OCI-LY1 (cell line): ENCODE data around the gene CCL27.

Experiments used
- CTCF ChIP-seq: fragments of 200-600 bp; sonication (generic), shearing (Covaris generic); IDR thresholded peaks from 2 replicates; pipeline ENCODE4 v1.5.1; 2017; ENCODE audit warnings: mild to moderate bottlenecking, antibody characterized with exemption, low read length, moderate library complexity, mixed read lengths
- EZH2 ChIP-seq: fragments of 200-600 bp; sonication (generic), shearing (Covaris generic); IDR thresholded peaks from 2 replicates; pipeline ENCODE4 v1.8.0; 2017; ENCODE audit warnings: borderline replicate concordance, mixed run types, mild to moderate bottlenecking, antibody characterized with exemption, low read length, moderate library complexity, mixed read lengths

DNA sequence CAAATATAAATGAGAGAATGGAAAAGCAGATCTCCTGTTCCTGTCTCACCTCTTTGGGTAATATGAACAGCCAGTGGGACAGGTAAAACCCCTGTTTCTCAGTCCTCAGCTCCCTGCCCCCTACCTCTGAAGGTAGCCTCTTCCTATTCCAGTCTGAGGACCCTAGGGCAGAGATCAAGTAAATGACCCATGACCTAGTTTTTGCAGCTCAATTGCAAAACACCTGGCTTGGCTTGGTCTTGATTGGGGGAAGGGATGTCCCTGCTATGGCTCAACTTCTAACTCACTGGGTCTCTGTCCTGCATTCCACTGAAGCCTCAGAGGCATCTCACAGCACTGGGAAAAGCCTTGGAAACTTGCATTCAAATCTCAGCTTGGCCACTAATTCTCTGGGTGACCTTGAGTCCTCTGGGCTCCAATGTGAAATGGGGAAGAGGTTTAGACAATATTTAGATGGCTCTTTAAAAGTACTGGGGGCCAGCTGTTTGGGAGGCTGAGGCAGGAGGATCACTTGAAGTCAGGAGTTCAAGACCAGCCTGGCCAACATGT lies 17.6 kb downstream of the CCL27 start:
- no peak for TF ChIP-seq CTCF
- no peak for TF ChIP-seq EZH2
